ENCODE results near the gene BEND3.
"Not testable (repeated sequence)": the region's sequence is repeated elsewhere in the genome, so short reads cannot be mapped to it uniquely, and the experiment has no call there.

The BEND3 gene

DNA sequence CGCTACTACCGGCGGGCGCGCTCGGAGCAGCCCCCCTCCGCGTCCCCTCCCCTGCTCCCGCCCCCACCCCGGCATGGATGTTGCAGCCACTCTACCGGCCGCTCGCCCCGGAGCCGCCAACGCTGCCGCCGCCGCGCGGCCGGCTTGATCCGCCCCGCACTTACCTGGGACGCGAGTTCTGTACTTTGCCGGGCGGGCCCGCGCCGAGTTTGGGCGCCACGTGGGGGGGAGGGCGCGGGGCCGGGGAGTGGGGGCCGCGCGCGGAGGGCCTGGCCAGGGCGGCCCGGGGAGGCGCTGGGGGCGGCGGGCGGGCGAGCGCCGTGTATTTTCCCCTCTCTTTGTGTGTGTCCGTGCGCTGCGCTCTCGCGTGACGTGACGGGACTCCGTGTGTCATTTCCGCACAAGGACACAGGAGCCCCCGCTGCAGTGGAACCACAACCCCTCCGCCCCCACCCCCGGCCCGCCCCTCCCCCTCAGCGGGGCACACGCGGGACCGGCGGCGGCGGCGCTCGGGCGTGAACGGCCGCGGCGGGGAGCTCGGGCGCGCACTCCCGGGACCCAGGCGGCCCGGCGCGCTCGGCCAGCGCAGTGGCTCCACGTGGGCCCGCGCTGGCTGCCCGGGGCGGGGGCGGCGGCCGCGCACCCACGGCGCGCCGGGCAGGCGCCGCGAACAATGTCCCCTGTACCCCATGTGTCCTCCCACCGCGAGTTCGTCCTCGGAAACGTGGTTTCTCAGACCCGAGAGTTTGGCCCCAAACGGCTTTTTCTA is at the start of gene BEND3:
Gene BEND3, minus strand, starts transcription at position 590 of the 769 bp plus-strand sequence. CDS start 16,230 bp downstream, outside the sequence.
- peak; percentile 47 to 57 for DNase-seq

DNA sequence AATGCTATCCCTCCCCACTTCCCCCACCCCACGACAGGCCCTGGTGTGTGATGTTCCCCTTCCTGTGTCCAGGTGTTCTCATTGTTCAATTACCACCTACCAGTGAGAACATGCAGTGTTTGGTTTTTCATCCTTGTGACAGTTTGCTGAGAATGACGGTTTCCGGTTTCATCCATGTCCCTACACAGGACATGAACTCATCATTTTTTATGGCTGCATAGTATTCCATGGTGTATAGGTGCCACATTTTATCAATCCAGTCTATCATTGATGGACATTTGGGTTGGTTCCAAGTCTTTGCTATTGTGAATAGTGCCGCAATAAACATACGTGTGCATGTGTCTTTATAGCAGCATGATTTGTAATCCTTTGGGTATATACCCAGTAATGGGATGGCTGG is 49.0 kb upstream of the BEND3 start:
- DNase-seq: not testable (repeated sequence)

DNA sequence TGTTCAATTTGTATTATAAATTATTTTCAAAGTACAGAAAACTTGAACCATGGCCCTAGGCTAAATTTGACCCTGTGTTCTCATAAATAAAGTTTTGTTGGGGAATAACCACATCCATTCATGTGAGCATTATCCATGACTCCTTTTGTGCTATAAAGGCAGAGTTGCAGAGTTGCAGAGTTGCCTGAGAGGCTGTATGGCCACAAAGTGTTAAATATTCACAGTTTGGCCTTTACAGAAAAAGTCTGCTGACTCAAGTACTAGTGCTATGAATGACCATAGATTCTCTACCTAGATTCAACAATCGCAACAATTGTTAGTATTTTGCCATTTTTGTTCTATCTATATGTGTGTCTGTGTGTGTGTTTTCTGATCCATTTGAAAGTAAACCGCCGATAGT is 46.2 kb upstream of the BEND3 start:
- no peak for DNase-seq

DNA sequence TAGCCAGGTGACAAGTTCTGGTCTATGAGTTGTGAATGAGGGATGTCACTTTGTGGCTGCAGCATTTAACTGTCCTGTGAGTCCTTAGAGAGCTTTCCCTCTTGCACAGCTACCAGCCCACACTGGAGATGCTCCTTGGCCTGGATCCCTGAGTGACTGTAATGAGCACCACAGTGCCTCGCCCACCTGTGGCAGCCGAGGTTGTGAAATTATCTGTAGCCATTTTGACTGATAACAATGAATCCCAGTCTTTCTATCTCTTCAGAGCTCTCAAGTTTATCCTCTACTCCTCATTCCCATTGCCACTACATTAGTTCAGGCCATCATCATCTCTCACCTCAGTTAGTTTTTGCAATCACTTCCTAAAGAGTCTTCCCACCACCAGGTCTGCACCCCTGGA is 41.3 kb upstream of the BEND3 start:
- no peak for DNase-seq

DNA sequence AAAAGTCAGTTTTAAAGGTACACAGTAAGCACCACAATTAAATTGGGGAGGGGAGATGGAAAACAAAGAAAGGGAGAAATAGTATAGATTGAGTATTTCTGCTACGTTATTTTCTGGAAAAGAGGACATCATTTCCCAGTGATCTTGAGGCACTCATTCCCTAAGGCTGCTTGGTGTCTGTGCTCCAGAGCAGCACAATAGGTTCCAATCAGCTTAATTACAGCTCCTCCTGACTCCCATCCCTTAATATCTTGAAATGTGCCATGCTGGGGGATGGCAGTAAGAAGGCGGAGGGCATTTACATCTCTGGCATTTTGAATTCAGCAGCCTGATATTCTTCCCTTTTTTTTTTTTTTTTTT is 39.5 kb upstream of the BEND3 start:
- no peak for DNase-seq

DNA sequence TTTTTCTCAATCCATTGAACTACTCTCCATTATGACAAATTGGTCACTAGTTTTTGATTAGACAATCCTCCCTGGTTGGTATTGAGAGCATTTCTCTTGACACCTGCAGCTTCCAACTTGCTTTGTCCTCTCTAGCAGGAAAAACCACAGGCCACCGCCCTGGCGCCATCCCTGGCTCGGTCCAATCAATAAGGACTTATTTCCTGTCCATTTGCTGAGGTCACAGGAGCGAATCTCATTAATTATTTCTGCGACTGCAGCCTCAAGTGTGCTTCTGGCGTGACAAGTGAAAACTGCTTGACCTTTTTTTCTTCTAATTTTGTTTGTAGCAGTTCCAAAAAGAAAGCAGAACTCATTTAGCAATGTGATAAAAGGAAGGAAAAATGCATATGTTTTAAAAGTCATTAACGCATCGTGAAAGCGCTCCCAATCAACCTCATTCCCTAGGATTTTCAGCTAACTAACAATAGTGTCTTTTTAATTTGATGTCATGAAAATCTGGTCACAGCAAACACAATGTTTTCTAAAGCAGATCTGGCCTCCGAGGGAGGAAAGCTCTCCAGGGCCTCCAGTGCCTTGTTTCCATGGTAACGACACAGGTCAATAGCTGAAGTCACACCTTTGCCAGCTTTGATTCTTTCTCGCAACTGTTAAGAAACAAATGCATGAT is 39.0 kb upstream of the BEND3 start:
- DNase-seq: no peak

DNA sequence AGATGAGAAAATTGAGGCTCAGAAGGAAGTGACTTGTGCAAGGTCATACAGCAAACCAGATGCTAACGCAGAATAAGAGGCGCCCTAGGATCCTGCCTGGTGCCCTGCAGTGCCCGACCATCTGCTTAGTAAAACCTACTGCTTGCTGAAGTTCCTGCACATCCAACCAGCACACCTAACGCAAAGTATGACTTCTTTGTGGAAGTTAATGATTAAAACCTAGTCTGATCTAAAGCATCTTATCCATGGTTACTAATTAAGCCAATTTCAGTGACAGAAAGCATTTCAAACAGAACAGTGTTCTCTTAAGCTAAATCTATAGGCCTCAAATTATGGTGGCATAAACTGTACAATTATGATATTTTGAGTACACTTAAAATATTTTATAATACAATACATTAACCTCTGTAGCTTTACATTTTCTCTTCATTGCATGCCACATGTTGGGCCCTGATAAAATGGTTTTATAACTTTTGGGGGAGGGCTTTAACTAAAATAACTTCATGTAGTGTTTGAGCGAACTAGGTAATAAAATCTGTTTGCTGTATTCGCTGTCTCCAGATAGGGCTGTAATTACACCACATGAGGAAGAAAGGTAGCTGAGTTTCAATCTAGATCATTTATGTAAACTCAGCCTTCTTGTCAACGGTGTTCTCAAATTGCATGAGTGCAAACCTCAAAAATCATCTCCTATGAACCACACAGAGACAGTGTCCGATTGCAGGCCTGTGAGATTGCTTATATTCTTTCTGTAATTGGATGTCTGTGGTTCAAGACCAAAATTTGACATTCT is 37.5 kb upstream of the BEND3 start:
- DNase-seq: no peak

DNA sequence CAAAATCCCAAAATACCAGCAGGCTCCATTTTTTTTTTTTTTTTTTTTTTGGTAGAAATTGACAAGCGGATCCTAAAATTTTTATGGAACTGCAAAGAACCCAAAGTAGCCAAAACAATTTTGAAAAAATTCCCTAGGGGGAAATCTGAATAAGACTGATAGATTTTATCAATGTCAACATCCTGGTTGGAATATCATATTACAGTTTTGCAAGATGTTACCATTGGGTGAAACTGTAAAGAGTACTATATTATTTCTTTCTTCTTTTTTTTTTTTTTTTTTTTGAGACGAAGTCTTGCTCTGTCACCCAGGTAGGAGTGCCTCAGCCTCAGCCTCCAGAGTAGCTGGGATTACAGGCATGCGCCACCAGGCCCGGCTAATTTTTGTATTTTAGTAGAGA is 29.4 kb upstream of the BEND3 start:
- DNase-seq: no peak

DNA sequence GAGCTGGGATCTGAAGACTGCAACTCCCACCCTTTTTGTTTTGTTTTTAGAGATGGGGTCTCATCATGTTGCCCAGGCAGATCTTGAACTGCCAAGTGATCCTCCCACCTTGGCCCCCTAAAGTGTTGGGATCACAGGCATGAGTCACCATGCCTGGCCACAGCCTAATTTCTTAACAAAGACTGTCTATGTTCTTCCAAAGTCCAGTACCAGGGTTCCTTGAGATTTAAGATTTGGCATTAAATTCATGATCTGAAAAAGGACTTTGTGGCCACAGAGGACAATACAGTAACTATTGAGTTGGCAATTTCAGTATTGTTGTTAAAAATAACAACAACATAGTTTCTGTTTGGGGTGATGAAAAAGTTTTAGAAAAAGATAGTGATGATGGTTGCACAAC is 28.7 kb upstream of the BEND3 start:
- no peak for DNase-seq

DNA sequence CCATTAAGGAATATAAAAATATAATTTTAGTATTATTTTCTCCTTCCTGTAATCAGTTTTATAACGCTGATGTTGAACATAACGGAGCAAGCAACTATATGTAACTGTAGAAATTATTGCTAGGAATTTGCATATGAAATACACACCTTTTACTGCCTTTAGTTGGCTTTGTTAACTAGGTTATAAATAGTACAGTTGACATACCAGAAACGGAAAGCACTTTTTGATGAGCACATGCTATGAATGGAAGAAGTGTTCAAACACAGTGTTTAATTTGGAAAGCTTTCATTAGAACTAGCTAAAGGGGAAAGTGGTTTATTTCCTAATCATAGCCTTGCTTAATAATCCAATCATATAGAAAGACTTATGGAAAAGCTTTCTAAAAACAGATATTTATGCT is 25.3 kb upstream of the BEND3 start:
- no peak for DNase-seq

DNA sequence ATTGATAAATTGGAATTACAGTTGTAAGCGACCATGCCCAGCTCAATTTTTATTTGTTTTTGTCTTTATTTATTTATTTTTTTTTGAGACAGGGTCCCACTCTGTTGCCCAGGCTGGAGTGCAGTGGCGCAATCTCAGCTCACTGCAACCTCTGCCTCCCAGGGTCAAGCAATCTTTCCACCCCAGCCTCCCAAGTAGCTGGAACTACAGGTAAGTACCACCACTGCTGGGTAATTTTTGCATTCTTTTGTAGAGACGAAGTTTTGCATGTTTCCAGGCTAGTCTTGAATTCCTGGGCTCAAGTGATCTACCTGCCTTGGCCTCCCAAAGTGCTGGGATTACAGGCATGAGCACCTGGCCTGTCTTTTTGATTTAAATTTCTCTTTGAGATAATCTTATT is 21.0 kb upstream of the BEND3 start:
- DNase-seq: not testable (repeated sequence)

DNA sequence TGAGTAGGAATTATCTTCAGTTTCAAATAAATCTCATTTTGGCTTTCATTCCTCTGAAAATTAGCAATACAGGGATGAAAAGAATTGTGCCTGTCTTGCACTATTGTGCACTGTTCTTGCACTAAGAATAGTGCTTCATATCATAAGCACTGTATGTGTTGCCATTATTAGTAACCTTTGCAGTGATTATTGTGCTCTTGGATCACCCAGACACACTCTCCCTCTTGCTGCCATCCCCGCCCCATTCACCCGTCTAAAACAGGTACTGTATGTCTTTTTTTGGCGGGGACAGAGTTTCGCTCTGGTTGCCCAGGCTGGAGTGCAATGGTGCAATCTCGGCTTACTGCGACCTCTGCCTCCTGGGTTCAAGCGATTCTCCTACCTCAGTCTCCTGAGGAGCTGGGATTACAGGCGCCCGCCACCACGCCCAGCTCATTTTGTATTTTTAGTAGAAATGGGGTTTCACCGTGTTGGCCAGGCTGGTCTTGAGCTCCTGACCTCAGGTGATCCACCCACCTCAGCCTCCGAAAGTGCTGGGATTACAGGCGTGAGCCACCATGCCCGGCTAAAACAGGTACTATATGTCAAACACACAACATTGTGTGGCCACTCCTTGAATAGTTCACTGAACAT is 19.8 kb upstream of the BEND3 start:
- not testable (repeated sequence) for DNase-seq

DNA sequence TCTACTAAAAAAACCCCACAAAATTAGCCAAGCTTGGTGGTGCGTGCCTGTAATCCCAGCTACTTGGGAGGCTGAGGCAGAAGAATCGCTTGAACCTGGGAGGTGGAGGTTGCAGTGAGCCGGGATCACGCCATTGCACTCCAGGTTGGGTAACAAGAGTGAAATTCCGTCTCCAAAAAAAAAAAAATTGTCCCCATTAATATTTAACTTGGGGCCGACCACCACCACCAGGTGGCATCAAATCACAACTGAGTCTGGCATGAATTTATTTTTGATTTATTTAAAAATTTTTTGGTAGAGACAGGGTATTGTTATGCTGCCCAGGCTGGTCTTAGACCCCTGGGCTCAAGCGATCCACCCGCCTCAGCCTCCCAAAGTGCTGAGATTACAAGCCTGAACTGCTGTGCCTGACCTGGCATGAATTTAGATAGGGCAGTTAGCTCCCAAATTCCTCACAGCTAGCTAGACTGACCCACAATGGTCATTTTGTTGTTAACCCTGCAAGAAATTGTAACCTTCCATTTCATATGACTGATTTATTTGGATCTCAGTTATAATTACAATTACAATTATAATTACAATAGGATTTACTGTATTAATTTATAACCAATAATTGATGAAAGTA is 17.1 kb upstream of the BEND3 start:
- DNase-seq: peak in 1 of 2 donors; percentile 22

DNA sequence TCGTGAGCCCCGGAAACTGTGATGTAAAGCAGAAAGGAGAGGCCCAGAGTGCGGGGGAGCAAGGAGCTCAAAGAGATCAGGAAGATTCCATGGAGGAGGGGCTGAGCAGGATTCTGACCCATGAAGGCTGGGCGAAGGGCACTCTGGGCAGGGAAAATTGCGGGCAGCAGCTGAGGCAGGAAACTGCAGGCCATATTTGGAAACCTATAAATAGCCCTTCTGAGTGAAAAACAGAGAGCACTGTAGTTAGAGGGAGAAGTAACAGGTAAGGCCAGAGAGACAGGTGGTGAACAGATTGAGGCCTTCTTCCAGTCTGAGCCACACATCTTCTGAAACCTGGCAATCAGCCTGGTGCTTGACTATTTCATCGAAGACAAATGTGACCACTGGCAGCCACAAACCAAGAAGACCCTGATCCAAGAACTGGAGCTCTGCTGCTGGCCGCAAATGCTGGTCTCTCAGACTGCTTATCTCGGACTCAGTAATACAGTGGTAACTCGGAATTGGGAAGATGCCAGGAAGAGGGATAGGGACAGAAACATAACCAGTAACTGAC is 14.1 kb upstream of the BEND3 start:
- no peak for DNase-seq

DNA sequence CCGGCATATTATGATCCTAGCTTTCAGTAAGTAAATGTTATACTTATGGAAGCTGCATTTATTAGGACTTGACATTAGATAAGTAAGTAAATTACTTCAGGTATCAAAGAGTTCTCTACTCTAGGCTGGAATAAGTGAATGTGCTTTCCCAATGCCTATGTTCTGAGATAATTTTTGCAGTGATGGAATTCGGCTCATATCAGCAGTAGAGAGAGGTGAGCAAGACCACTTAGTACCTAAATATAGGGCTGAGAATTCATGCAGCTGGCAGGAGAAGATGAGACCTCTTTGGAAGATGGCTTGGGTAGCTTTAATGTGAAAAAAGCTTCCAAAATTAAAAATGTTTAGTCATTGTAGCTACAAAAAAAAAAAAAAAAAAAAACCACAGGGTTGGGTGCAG is 13.3 kb upstream of the BEND3 start:
- DNase-seq: no peak

DNA sequence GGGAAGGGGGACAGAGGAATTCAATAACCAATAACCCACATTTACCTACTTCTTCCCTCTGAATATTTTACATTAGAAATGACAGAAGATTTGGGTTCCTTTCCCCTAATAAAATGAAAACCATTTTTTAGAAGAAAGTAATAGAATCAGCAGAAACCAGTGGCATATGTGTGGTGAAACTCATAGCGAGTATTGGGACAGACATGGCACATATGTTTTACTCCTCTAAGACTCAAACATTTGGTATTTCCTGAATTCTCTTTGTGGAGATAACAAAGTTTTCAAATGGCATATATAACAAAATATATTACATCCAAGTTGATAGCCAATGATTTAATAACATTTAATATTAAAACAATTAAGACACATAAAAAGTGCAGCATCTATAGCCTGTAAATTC is 12.9 kb upstream of the BEND3 start:
- DNase-seq: no peak

DNA sequence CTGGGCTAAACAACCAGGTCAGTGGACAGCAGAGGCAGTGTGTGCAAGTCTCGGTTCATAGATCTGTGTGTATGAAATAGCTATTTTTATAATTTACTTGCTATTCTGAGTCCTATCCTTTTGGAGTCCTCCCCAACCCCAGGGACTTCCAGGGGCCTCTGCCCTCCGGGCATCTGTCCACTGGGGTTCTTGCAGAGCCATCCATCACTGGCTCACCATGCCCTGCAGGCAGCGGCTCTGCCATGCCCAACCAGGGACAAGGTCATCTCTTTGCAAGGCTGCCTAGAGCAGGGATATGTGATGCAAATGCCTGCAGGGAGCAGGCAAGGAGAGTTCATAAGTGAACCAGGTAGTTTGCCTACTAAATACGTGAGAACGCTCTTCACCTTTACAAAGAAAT is 10.5 kb upstream of the BEND3 start:
- DNase-seq: no peak

DNA sequence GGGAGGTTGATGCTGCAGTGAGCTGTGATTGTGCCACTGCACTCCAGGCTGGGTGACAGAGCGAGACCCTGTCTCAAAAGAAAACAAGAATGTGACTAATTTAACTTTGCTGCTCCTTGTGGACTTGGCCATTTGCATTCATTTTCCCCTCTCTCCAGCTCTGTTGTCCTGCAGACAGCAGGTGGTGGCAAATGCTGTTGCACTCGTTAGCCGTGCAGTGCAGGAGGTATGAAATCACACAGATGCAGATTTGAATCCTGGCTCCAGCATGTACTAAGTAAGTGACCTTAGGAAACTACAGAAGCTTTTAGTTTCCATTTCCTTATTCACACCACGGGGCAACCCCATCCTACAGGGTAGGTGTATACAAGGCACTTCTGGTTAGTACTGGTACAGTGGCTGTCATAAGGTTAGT is 9.6 kb upstream of the BEND3 start:
- no peak for DNase-seq

DNA sequence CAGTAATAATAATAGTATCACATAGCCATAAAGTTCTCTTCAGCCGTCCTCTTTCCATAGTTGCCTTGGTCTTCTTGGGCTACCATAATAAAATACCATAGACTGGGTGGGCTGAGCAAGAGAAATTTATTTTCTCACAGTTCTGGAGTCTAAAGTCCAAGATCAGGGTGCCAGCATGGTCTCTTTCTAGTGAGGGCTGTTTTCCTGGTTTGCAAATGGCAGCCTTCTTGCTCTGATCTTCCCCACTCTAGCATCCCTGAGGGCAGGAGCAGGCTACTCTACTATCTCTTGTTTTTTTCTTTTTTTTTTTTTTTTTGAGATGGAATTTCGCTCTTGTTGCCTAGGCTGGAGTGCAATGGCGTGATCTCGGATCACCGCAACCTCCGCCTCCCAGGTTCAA is 8.2 kb upstream of the BEND3 start:
- no peak for DNase-seq

DNA sequence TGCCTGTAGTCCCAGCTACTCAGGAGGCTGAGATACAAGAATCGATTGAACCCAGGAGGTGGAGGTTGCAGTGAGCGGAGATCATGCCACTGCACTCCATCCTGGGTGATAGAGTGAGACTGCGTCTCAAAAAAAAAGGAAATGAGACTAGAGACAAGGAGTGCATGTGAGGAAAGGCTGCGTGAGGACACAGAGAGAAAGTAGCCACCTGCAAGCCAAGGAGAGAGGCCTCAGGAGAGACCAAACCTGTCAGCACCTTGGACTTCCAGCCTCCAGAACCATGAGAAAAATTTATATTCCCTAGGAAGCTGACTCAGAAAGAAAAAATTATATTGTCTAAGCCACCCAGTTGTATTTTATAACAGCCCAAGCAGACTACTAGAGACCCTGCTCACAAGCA is 7.4 kb upstream of the BEND3 start:
- DNase-seq: no peak

DNA sequence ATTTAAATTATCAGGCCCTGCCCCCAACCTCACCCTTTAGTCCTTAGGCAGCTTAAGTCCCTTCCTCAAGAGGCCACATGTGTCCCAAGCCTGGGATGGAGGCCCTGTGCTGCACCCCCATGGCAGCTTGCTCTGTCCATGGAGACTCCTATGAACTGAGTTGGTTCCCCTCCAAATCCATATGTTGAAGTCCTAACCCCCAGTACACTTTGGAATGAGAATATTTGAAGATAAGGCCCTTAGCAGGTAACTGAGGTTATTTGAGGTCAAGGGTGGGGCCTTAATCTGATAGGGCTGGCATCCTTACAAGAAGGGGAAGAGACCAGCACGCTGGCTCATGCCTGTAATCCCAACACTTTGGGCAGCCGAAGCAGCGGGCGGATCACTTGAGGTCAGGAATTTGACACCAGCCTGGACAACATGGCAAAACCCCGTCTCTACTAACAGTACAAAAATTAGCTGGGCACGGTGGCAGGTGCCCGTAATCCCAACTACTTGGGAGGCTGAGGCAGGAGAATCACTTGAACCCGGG is 6.7 kb upstream of the BEND3 start:
- no peak for DNase-seq

DNA sequence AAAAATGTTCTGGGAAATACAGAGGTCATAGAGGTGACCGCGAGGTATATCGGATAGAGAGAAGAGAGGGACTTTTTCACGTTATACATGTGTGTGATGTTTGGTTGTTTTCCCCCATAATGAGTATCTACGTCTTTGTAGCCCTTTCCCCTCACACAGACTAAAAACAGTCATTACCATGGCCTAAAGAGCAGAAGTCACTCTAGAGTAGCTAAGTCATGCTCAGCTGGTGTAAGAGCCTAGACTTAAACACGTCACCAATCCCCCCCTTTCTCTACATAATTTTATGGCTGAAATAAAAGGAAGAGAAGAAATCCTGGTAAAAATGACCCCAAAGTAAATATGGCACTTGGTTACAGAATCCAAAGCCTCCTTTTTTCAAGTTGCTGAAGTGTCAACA is 6.0 kb upstream of the BEND3 start:
- no peak for DNase-seq
